Activated T-cell treated with anti-CD3 and anti-CD28 coated beads, Interleukin-2, amount 50 U/mL, for 24 hours (primary cell): ENCODE data around the gene ACOT13.
"Not testable (repeated sequence)": the region's sequence is repeated elsewhere in the genome, so short reads cannot be mapped to it uniquely, and the experiment has no call there.

Source experiments
- DNase-seq: peaks from one replicate; pipeline ENCODE4 v3.0.0-alpha.2; 2020
- H3K27ac Mint-ChIP-seq: 2 replicates; pipeline ENCODE4 v1.8.0; 2020; ENCODE audit warnings: mild to moderate bottlenecking, mixed read lengths
- H3K27me3 Mint-ChIP-seq: 2 replicates; pipeline ENCODE4 v1.8.0; 2020; ENCODE audit warnings: mixed read lengths
- H3K36me3 Mint-ChIP-seq: 2 replicates; pipeline ENCODE4 v1.8.0; 2020; ENCODE audit warnings: low read depth, mixed read lengths
- H3K4me1 Mint-ChIP-seq: 2 replicates; pipeline ENCODE4 v1.8.0; 2020; ENCODE audit warnings: low read depth, mixed read lengths
- H3K4me3 Mint-ChIP-seq: 2 replicates; pipeline ENCODE4 v1.8.0; 2020; ENCODE audit warnings: mild to moderate bottlenecking, moderate library complexity, mixed read lengths
- H3K9me3 Mint-ChIP-seq: 2 replicates; pipeline ENCODE4 v1.8.0; 2020; ENCODE audit warnings: mixed read lengths

Gene ACOT13

GRCh38 chr6:24668997-24669361, 2.1 kb downstream of the ACOT13 start:
- H3K27ac Mint-ChIP-seq = no peak overlapping the region
- peaks cover 19% of the 10 kb centered on the region for H3K9me3 Mint-ChIP-seq
- no peaks in the 10 kb centered on the region for H3K27me3 Mint-ChIP-seq
- peaks cover 72% of the 10 kb centered on the region for H3K36me3 Mint-ChIP-seq
- peaks cover 38% of the 10 kb centered on the region for H3K4me1 Mint-ChIP-seq
- no peak for DNase-seq
- peak overlapping the region; percentile 4 for H3K4me3 Mint-ChIP-seq

GRCh38 chr6:24670492-24670891, 3.6 kb downstream of the ACOT13 start:
- H3K4me1 Mint-ChIP-seq = peaks cover 24% of the 10 kb centered on the region
- not testable (repeated sequence) for H3K27me3 Mint-ChIP-seq, H3K4me3 Mint-ChIP-seq, H3K27ac Mint-ChIP-seq, DNase-seq
- H3K36me3 Mint-ChIP-seq = peaks cover 67% of the 10 kb centered on the region
- peaks cover 19% of the 10 kb centered on the region for H3K9me3 Mint-ChIP-seq

- Mint-ChIP-seq H3K4me1 (peaks cover 20% of the 10 kb centered on the region), H3K36me3 (peaks cover 63% of the 10 kb centered on the region), H3K9me3 (peaks cover 19% of the 10 kb centered on the region)
- not testable (repeated sequence) for H3K27ac Mint-ChIP-seq, H3K27me3 Mint-ChIP-seq, H3K4me3 Mint-ChIP-seq, DNase-seq
Measured at GRCh38 chr6:24671077-24671476, 4.2 kb downstream of the ACOT13 start.

GRCh38 chr6:24672620-24673182, 5.8 kb downstream of the ACOT13 start:
- Mint-ChIP-seq H3K4me3 (no peak overlapping the region), H3K36me3 (peaks cover 48% of the 10 kb centered on the region), H3K27me3 (no peaks in the 10 kb centered on the region), H3K9me3 (peaks cover 19% of the 10 kb centered on the region), H3K27ac (no peak overlapping the region), H3K4me1 (peaks cover 11% of the 10 kb centered on the region)
- DNase-seq = no peak

GRCh38 chr6:24673625-24674024, 6.7 kb downstream of the ACOT13 start:
- H3K36me3 Mint-ChIP-seq = peaks cover 48% of the 10 kb centered on the region
- H3K27ac Mint-ChIP-seq = no peak overlapping the region
- DNase-seq = no peak
- no peak overlapping the region for H3K4me3 Mint-ChIP-seq
- H3K4me1 Mint-ChIP-seq = peaks cover 4% of the 10 kb centered on the region
- peaks cover 19% of the 10 kb centered on the region for H3K9me3 Mint-ChIP-seq
- no peaks in the 10 kb centered on the region for H3K27me3 Mint-ChIP-seq

- not testable (repeated sequence) for H3K27me3 Mint-ChIP-seq, H3K4me3 Mint-ChIP-seq, DNase-seq, H3K27ac Mint-ChIP-seq, H3K9me3 Mint-ChIP-seq, H3K4me1 Mint-ChIP-seq
- H3K36me3 Mint-ChIP-seq = peaks cover 15% of the 10 kb centered on the region
Measured at GRCh38 chr6:24678792-24679352, 12.0 kb downstream of the ACOT13 start.

GRCh38 chr6:24680582-24680981, 13.7 kb downstream of the ACOT13 start:
- no peaks in the 10 kb centered on the region for H3K27me3 Mint-ChIP-seq
- H3K9me3 Mint-ChIP-seq = no peaks in the 10 kb centered on the region
- H3K4me3 Mint-ChIP-seq = no peak overlapping the region
- H3K27ac Mint-ChIP-seq = no peak overlapping the region
- DNase-seq = no peak
- H3K4me1 Mint-ChIP-seq = no peaks in the 10 kb centered on the region
- peaks cover 3% of the 10 kb centered on the region for H3K36me3 Mint-ChIP-seq

GRCh38 chr6:24683297-24684296, 16.7 kb downstream of the ACOT13 start:
- H3K27ac Mint-ChIP-seq = no peak overlapping the region
- no peak for DNase-seq
- no peaks in the 10 kb centered on the region for H3K27me3 Mint-ChIP-seq
- no peaks in the 10 kb centered on the region for H3K4me1 Mint-ChIP-seq
- no peak overlapping the region for H3K4me3 Mint-ChIP-seq
- H3K9me3 Mint-ChIP-seq = no peaks in the 10 kb centered on the region
- H3K36me3 Mint-ChIP-seq = peaks cover 9% of the 10 kb centered on the region

- Mint-ChIP-seq H3K27ac (no peak overlapping the region), H3K4me3 (no peak overlapping the region), H3K4me1 (peaks cover 10% of the 10 kb centered on the region), H3K9me3 (no peaks in the 10 kb centered on the region), H3K27me3 (no peaks in the 10 kb centered on the region), H3K36me3 (peaks cover 9% of the 10 kb centered on the region)
- no peak for DNase-seq
Measured at GRCh38 chr6:24686408-24686807, 19.5 kb downstream of the ACOT13 start.

- Mint-ChIP-seq H3K27me3 (no peaks in the 10 kb centered on the region), H3K27ac (no peak overlapping the region), H3K9me3 (no peaks in the 10 kb centered on the region), H3K4me1 (peaks cover 16% of the 10 kb centered on the region), H3K36me3 (peaks cover 7% of the 10 kb centered on the region), H3K4me3 (no peak overlapping the region)
- DNase-seq = no peak
Measured at GRCh38 chr6:24686946-24687345, 20.1 kb downstream of the ACOT13 start.

- Mint-ChIP-seq H3K27me3 (no peaks in the 10 kb centered on the region), H3K9me3 (no peaks in the 10 kb centered on the region), H3K4me1 (peaks cover 24% of the 10 kb centered on the region), H3K27ac (no peak overlapping the region), H3K4me3 (no peak overlapping the region), H3K36me3 (peaks cover 7% of the 10 kb centered on the region)
- DNase-seq = no peak
Measured at GRCh38 chr6:24689964-24690363, 23.1 kb downstream of the ACOT13 start.

- Mint-ChIP-seq H3K36me3 (peaks cover 7% of the 10 kb centered on the region), H3K27me3 (no peaks in the 10 kb centered on the region), H3K27ac (no peak overlapping the region), H3K4me1 (peaks cover 26% of the 10 kb centered on the region), H3K4me3 (no peak overlapping the region), H3K9me3 (no peaks in the 10 kb centered on the region)
- DNase-seq = no peak
Measured at GRCh38 chr6:24690593-24690992, 23.7 kb downstream of the ACOT13 start.

GRCh38 chr6:24691550-24691949, 24.7 kb downstream of the ACOT13 start:
- peaks cover 35% of the 10 kb centered on the region for H3K4me1 Mint-ChIP-seq
- H3K27me3 Mint-ChIP-seq = no peaks in the 10 kb centered on the region
- H3K4me3 Mint-ChIP-seq = no peak overlapping the region
- peaks cover 7% of the 10 kb centered on the region for H3K36me3 Mint-ChIP-seq
- no peaks in the 10 kb centered on the region for H3K9me3 Mint-ChIP-seq
- H3K27ac Mint-ChIP-seq = peak overlapping the region; percentile 15
- no peak for DNase-seq

GRCh38 chr6:24692003-24692402, 25.1 kb downstream of the ACOT13 start:
- H3K4me1 Mint-ChIP-seq = peaks cover 35% of the 10 kb centered on the region
- H3K9me3 Mint-ChIP-seq = no peaks in the 10 kb centered on the region
- H3K27ac Mint-ChIP-seq = peak overlapping the region; percentile 15
- no peaks in the 10 kb centered on the region for H3K27me3 Mint-ChIP-seq
- H3K4me3 Mint-ChIP-seq = no peak overlapping the region
- no peak for DNase-seq
- peaks cover 7% of the 10 kb centered on the region for H3K36me3 Mint-ChIP-seq

- H3K4me3 Mint-ChIP-seq = no peak overlapping the region
- H3K36me3 Mint-ChIP-seq = peaks cover 4% of the 10 kb centered on the region
- H3K27ac Mint-ChIP-seq = no peak overlapping the region
- DNase-seq = no peak
- H3K4me1 Mint-ChIP-seq = peaks cover 35% of the 10 kb centered on the region
- H3K9me3 Mint-ChIP-seq = no peaks in the 10 kb centered on the region
- no peaks in the 10 kb centered on the region for H3K27me3 Mint-ChIP-seq
Measured at GRCh38 chr6:24692415-24692814, 25.5 kb downstream of the ACOT13 start.
